HG03103 (cell line): ENCODE data around the gene KRT9.
"Not testable (repeated sequence)": the region's sequence is repeated elsewhere in the genome, so short reads cannot be mapped to it uniquely, and the experiment has no call there.

Source experiments
- ATAC-seq: cut with Tn5 transposase; IDR thresholded peaks from one replicate; pipeline ENCODE4 v1.9.1; 2021; ENCODE audit warnings: low read depth; ENCODE audit not compliant: unreplicated experiment

KRT9 gene

GRCh38 chr17:41571561-41572434 is at the start of gene KRT9:
Gene KRT9 (minus strand): TSS chr17:41572059. CDS start chr17:41571992, 67 bp downstream.
- ATAC-seq = no peak

GRCh38 chr17:41621435-41621817 is 49.6 kb upstream of the KRT9 start:
- ATAC-seq = not testable (repeated sequence)

GRCh38 chr17:41620583-41621434 is 49.0 kb upstream of the KRT9 start:
- ATAC-seq = no peak

GRCh38 chr17:41619927-41620582 is 48.2 kb upstream of the KRT9 start:
- not testable (repeated sequence) for ATAC-seq

- no peak for ATAC-seq
These were observed 47.4 kb upstream of the KRT9 start for GRCh38 chr17:41619036-41619926.

GRCh38 chr17:41618341-41619035 is 46.6 kb upstream of the KRT9 start:
- ATAC-seq = no peak

GRCh38 chr17:41617698-41618097 is 45.8 kb upstream of the KRT9 start:
- no peak for ATAC-seq

- ATAC-seq = no peak
These were observed 45.3 kb upstream of the KRT9 start for GRCh38 chr17:41617136-41617535.

- not testable (repeated sequence) for ATAC-seq
These were observed 44.6 kb upstream of the KRT9 start for GRCh38 chr17:41616486-41616885.

- no peak for ATAC-seq
These were observed 43.6 kb upstream of the KRT9 start for GRCh38 chr17:41615454-41615853.

- ATAC-seq = not testable (repeated sequence)
These were observed 42.9 kb upstream of the KRT9 start for GRCh38 chr17:41614767-41615166.

GRCh38 chr17:41614098-41614497 is 42.2 kb upstream of the KRT9 start:
- no peak for ATAC-seq

- no peak for ATAC-seq
These were observed 41.6 kb upstream of the KRT9 start for GRCh38 chr17:41613277-41614082.

GRCh38 chr17:41612376-41613160 is 40.7 kb upstream of the KRT9 start, which contains the start of gene KRT16:
Gene KRT16 (minus strand): TSS chr17:41612767. CDS start chr17:41612688, 79 bp downstream.
- not testable (repeated sequence) for ATAC-seq

GRCh38 chr17:41610965-41611640 is 39.2 kb upstream of the KRT9 start:
- ATAC-seq = no peak

GRCh38 chr17:41610061-41610517 is 38.2 kb upstream of the KRT9 start:
- not testable (repeated sequence) for ATAC-seq

GRCh38 chr17:41606930-41607329 is 35.1 kb upstream of the KRT9 start:
- ATAC-seq = not testable (repeated sequence)
